ENCODE data around the gene BMP2.

BMP2 gene

GRCh38 chr20:6767536-6768227 is at the start of gene BMP2:
Gene BMP2 (plus strand): TSS chr20:6767686. CDS start chr20:6770127, 2,441 bp downstream.
- peak; percentile 78 for DNase-seq

GRCh38 chr20:6718662-6719368 is 48.7 kb upstream of the BMP2 start:
- no peak for DNase-seq

GRCh38 chr20:6719369-6719721 is 48.1 kb upstream of the BMP2 start:
- no peak for DNase-seq

DNA sequence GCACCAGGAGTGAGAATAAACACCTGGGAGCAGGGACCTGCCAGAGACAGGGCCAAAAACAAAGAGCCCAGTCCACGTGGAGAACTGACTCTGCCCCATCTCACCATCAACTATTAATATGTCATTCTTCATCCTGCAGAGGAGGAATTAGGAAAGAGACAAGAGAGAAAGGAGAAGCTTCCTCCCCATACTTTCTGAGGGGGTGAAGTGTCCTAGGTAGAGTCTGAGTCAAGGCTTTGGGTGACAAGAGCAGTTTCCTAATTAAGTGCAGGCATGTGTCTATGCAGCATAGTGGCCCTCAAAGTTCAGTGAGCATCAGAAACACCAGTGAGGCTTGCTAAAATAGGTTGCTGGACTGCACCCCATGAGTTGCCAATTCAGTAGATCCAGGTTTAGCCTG is 40.7 kb upstream of the BMP2 start:
- no peak for DNase-seq

DNA sequence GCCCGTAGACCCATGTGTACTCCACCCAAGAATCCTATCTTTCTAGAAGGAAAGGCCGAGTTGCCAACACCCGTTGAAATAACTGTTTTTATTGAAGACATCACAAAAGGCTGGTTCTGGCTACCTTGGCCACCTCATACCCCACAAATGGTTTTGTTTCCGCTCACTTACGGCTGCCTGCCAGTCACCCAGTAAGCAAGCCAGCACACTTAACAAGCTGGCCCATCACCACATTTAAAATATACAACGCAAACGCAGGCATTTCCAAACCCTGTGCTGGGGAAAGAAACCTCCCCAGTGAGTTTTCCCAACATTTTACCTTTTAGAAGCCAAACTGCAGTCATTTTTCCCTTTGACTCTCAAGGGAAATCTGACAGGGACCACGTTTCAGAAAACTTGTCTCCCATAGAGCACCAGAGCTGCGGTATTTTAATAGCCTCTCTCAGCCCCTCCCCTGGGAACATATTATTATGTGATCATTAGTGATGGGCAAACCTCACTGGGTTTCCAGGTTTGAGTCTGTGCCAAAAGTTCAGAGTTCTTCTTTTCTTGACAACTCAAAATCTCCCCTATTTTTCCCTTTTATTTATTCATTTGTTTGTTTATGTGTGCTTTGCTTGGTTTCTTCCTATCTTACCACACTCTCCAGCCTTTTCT is 36.7 kb upstream of the BMP2 start:
- DNase-seq: no peak

- no peak for DNase-seq
Observed at GRCh38 chr20:6732001-6732447, 35.5 kb upstream of the BMP2 start.

DNA sequence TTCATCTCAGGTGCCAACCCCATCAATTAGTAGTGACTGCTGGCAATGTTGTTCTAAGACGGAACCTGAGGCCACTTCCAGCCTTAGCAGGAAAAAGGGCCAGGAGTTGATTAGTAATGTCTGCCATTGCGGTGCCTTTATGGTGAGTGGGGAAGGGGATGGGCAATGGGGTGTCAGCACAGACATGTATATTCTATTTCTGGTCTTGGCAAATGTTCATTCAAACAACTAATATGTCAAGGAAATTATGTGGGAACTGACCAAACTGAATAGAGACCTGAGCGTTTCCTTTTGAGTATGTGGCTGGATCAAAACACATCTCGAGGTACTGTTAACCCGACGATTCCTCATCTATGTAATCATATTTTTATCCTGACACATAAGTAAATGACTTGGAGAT is 34.6 kb upstream of the BMP2 start:
- no peak for DNase-seq

GRCh38 chr20:6733965-6734364 is 33.5 kb upstream of the BMP2 start:
- DNase-seq: no peak

DNA sequence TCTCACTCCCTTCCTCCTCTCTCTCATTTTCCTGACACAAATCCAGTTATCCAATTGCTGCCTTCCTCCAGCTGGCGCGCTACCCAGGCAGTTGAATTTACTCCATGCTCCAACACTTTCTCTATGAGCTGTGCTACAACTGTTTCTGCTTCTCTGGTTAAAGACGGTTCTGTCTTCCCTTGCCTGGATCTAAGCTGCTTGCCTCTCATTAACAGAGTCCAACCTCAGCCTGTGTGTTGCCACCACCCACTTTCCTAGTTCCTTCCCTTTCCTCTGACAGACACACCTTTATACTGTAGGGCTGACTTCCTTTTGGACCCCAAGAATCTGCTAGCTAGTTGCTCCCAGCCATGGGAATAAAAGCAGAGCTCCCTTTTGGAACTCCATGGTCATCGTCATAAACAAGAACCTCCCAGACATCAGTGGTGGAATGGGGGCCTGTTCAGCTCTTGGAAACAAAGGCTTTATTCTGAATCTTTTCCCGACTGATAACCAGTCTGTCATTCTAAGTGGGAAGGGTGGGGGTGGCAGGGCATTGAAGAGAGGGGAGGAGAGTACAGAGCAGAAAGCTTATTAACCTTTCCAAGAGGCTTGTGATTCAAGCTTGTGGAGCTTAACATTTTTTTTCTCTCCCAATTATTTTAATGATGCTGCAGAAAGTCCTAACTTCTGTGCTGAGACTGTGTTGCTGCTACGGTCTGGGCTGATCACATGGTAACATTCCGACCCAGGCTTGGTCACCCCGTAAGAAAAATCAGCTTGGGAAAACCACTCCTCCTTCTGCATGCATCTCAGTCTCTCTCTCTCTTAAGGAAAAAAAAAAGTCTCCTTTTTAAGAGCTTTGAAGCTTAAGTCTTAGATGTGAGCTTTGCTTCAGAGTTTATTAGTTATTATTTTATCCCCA is 31.3 kb upstream of the BMP2 start:
- DNase-seq: no peak

DNA sequence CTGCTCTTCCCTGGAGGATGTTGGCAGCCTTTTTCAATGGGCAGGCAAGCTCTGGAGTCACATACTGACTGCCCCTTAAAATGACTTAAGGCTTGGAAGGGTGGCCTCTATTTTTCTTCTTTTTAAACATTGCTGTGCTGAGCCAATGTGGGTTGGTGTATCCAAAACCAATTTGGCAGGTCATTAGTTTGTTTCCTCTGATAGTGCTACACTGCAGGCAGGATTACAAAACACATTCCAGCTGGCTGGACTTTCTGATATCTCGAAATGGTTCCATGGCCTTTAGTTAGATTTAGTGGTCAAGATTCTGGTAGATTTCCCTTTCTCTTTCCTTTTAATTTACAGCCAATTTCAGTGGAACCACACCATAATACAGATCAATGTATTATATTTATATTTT is 28.1 kb upstream of the BMP2 start:
- no peak for DNase-seq

GRCh38 chr20:6740096-6740495 is 27.4 kb upstream of the BMP2 start:
- DNase-seq: no peak

DNA sequence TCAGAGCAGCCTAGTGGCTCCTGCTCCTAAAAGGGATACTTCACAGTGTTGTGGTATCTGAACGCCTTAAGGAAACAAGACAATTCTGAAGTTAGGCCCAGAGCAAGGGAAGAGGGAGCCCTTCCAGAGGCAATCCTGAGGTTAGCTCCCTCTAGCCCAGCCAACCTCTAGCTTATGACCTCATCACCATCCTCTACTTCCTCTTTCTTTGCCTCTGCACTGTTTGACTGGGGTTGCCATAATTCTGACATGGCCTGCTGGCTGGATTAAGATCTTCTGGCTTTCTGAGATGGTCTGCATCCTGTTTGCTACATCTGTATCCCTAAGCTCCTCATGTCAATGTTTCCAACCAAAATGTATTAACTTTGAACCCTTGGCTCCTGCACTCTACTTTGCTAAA is 23.3 kb upstream of the BMP2 start:
- no peak for DNase-seq

- DNase-seq: no peak
Observed at GRCh38 chr20:6744805-6745204, 22.7 kb upstream of the BMP2 start.

- DNase-seq: peak; percentile 76
Observed at GRCh38 chr20:6746901-6747609, 20.4 kb upstream of the BMP2 start.

DNA sequence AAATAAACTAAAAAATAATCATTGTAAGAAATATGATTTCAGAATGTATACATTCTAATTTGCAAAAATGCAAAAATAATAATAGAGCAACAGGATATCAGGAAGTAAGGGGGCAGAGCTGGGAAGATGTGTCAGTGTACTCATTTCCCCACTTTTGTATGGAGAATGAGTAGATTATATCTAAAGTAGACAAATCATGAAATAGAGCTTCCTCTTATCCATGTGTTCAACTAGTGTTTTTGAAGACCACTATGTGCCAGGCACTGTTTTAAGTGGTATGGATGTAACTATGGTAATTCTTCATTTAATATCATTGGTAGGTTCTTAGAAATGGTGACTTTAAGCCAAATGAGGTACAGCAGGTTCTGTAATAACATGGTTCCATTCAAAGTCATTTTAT is 17.0 kb upstream of the BMP2 start:
- no peak for DNase-seq

DNA sequence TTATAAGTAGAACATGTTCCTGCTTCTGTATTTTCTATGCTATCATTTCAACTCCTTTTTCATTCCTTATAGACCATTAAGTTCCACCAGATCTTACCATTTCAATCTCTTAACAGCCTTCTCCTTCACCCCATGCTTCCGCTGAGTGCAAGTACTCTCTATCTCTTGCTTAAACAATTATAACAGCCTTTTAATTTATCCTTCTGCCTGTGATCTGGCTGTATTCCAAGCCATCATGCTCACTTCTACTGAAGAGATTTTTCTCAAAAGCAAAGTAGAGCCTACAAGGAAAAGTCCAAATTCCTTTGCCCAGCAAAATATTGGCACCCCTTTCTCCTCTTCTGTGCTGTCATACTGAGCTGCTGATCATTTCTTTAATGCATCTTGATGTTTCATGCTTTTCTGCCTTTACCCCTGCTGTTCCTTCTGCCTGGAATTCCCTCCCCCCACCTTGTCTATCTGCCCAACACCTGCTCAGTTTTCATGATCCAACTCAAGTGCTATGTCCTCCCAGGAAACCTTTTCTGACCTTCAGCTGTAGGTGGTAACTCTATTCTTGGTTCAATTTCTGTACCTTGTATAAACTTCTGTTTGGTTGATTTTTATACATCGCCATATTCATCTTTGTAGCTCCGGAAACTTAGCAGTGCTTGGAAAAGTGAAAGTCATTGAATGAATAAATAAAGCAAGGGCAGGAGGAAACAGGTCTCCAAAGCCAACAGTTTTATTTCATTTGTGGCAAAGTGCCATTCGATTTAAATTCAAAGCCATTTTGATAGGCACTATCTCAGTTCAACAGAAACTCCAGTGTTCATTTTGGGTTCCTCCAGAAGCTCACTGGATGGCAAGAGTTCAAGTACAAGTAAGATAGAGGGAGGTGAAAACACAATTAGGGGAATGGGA is 10.5 kb upstream of the BMP2 start:
- peak; percentile 27 for DNase-seq

DNA sequence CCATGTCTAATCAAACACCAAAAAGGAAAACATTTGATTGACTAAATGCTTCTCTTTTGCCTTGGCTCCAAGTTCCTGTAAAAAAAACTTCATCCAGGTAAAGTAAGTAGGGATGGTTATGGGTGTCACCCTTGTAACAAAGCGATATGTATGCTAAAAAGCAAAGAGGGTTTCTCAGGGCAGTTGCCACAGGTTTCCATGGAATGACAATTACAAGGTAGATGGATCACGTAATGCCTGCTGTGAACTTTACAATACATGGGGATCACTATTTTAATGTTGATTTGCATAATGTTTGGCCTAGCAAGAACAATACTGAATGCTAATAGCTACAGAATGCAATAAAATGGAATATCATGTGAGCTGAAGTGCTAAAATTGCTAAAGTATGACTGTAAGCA is 2.9 kb upstream of the BMP2 start:
- DNase-seq: no peak

- peak; percentile 71 for DNase-seq
Observed at GRCh38 chr20:6765469-6766058, 1.9 kb upstream of the BMP2 start.

DNA sequence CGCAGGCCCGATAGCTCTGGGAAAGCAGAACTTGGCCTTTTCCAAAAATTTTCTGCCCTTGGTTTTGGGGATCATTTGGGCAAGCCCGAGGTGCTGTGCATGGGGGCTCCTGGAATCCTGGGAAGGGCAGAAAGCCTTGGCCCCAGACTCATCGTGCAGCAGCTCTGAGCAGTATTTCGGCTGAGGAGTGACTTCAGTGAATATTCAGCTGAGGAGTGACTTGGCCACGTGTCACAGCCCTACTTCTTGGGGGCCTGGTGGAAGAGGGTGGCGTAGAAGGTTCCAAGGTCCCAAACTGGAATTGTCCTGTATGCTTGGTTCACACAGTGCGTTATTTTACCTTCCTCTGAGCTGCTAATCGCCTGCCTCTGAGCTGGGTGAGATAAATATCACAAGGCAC is 1.1 kb upstream of the BMP2 start:
- no peak for DNase-seq

DNA sequence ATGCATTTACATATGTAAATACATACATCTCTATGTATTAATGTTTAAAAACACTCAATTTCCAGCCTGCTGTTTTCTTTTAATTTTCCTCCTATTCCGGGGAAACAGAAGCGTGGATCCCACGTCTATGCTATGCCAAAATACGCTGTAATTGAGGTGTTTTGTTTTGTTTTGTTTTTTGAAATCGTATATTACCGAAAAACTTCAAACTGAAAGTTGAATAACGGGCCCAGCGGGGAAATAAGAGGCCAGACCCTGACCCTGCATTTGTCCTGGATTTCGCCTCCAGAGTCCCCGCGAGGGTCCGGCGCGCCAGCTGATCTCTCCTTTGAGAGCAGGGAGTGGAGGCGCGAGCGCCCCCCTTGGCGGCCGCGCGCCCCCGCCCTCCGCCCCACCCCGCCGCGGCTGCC is 355 bp upstream of the BMP2 start:
- DNase-seq: no peak

Data from NCI-H146 (cell line).